WTC11 (cell line): ENCODE data around the gene BHLHE23. TPM values are rescaled to one million over a fixed set of nuclear protein-coding genes. Genes with fewer than 3 reads are reported as not detected.

Experiments
- ATAC-seq: fragments of 200-7000 bp; cut with Tn5 transposase; 2 replicates; pipeline ENCODE4 v1.10.0; 2021; ENCODE audit warnings: mild to moderate bottlenecking, moderate library complexity
- CTCF ChIA-PET: fragments of 300-600 bp; sonication (Branson Sonifier 250); formaldehyde crosslinking; loops from one replicate; lab custom pipeline; 2021; ENCODE audit warnings: antibody characterized with exemption; lab: Charles Lee
- POLR2A ChIA-PET: fragments of 350-600 bp; sonication (Branson Sonifier 250); formaldehyde crosslinking; loops from one replicate; lab custom pipeline; 2021; ENCODE audit warnings: antibody characterized with exemption; lab: Charles Lee
- DNase-seq: peaks from one replicate; pipeline ENCODE4 v3.0.0; 2021; ENCODE audit warnings: low spot score
- H3K27ac Mint-ChIP-seq: 2 replicates; pipeline ENCODE4 v1.8.0; 2021; ENCODE audit warnings: mixed read lengths
- H3K27me3 Mint-ChIP-seq: 2 replicates; pipeline ENCODE4 v1.8.0; 2021; ENCODE audit warnings: low read depth, mild to moderate bottlenecking, moderate library complexity, mixed read lengths
- H3K36me3 Mint-ChIP-seq: 2 replicates; pipeline ENCODE4 v1.8.0; 2021; ENCODE audit warnings: mixed read lengths
- H3K4me1 Mint-ChIP-seq: 2 replicates; pipeline ENCODE4 v1.8.0; 2022; ENCODE audit warnings: mixed read lengths
- H3K4me3 Mint-ChIP-seq: 2 replicates; pipeline ENCODE4 v1.8.0; 2021; ENCODE audit warnings: mild to moderate bottlenecking, moderate library complexity, mixed read lengths
- H3K9me3 Mint-ChIP-seq: 2 replicates; pipeline ENCODE4 v1.8.0; 2021; ENCODE audit warnings: mixed read lengths
- AFF4 ChIP-seq: sonication (generic); formaldehyde crosslinking; IDR thresholded peaks from 2 replicates; pipeline ENCODE4 v1.8.1; 2023; ENCODE audit warnings: mild to moderate bottlenecking, missing genetic modification reagents, borderline replicate concordance
- ATF1 ChIP-seq: sonication (generic); formaldehyde crosslinking; IDR thresholded peaks from 2 replicates; pipeline ENCODE4 v1.8.1; 2023; ENCODE audit warnings: mild to moderate bottlenecking, moderate library complexity, missing genetic modification reagents
- ATF2 ChIP-seq: sonication (generic); formaldehyde crosslinking; IDR thresholded peaks from 2 replicates; pipeline ENCODE4 v1.8.1; 2022; ENCODE audit warnings: low read depth, missing genetic modification reagents, borderline replicate concordance
- CTCF ChIP-seq: fragments of 200-600 bp; IDR thresholded peaks from 2 replicates; pipeline ENCODE4 v1.8.0; 2022; ENCODE audit warnings: antibody characterized with exemption
- ERG ChIP-seq: fragments of 250-450 bp; sonication (Bioruptor Pico); IDR thresholded peaks from 2 replicates; pipeline ENCODE4 v1.8.0; 2021; ENCODE audit warnings: mild to moderate bottlenecking
- FOXJ3 ChIP-seq: sonication (generic); formaldehyde crosslinking; IDR thresholded peaks from 2 replicates; pipeline ENCODE4 v1.9.0; 2021; ENCODE audit warnings: missing genetic modification reagents, mild to moderate bottlenecking, borderline replicate concordance
- FOXP1 ChIP-seq: sonication (generic); formaldehyde crosslinking; IDR thresholded peaks from 2 replicates; pipeline ENCODE4 v1.8.0; 2022; ENCODE audit warnings: missing genetic modification reagents, mild to moderate bottlenecking, moderate library complexity, borderline replicate concordance
- GABPB1 ChIP-seq: sonication (generic); formaldehyde crosslinking; IDR thresholded peaks from 2 replicates; pipeline ENCODE4 v1.8.1; 2023; ENCODE audit warnings: mild to moderate bottlenecking, missing genetic modification reagents
- GTF2I ChIP-seq: fragments of 250-450 bp; sonication (Bioruptor Pico); conservative IDR thresholded peaks from 2 replicates; pipeline ENCODE4 v1.4.0; 2021; ENCODE audit warnings: mild to moderate bottlenecking
- HMGA2 ChIP-seq: fragments of 250-450 bp; sonication (Bioruptor Pico); IDR thresholded peaks from 2 replicates; pipeline ENCODE4 v1.4.0; 2021; ENCODE audit warnings: mild to moderate bottlenecking, moderate library complexity
- JAZF1 ChIP-seq: fragments of 250-450 bp; sonication (Bioruptor Pico); IDR thresholded peaks from 2 replicates; pipeline ENCODE4 v1.9.0; 2021; ENCODE audit warnings: moderate library complexity, mild to moderate bottlenecking, inconsistent platforms
- MYBL2 ChIP-seq: sonication (generic); formaldehyde crosslinking; IDR thresholded peaks from 2 replicates; pipeline ENCODE4 v1.8.1; 2023; ENCODE audit warnings: mild to moderate bottlenecking, moderate library complexity, missing genetic modification reagents
- NFE2L1 ChIP-seq: sonication (generic); formaldehyde crosslinking; IDR thresholded peaks from 2 replicates; pipeline ENCODE4 v1.8.1; 2023; ENCODE audit warnings: missing genetic modification reagents
- NFYB ChIP-seq: sonication (generic); formaldehyde crosslinking; conservative IDR thresholded peaks from 2 replicates; pipeline ENCODE4 v1.8.0; 2022; ENCODE audit warnings: low read depth, missing genetic modification reagents
- RORB ChIP-seq: fragments of 250-450 bp; sonication (Bioruptor Pico); IDR thresholded peaks from 2 replicates; pipeline ENCODE4 v1.9.0; 2021; ENCODE audit warnings: mild to moderate bottlenecking
- SMAD3 ChIP-seq: sonication (generic); formaldehyde crosslinking; IDR thresholded peaks from 2 replicates; pipeline ENCODE4 v1.8.0; 2022; ENCODE audit warnings: missing genetic modification reagents, mild to moderate bottlenecking, borderline replicate concordance
- TEAD4 ChIP-seq: sonication (generic); formaldehyde crosslinking; IDR thresholded peaks from 2 replicates; pipeline ENCODE4 v1.8.0; 2022; ENCODE audit warnings: mild to moderate bottlenecking, missing genetic modification reagents
- USF2 ChIP-seq: sonication (generic); formaldehyde crosslinking; IDR thresholded peaks from 2 replicates; pipeline ENCODE4 v1.8.1; 2023; ENCODE audit warnings: mild to moderate bottlenecking, missing genetic modification reagents, moderate library complexity
- ZBTB21 ChIP-seq: sonication (generic); formaldehyde crosslinking; IDR thresholded peaks from 2 replicates; pipeline ENCODE4 v1.8.1; 2023; ENCODE audit warnings: mild to moderate bottlenecking, missing genetic modification reagents, borderline replicate concordance
- ZNF232 ChIP-seq: sonication (generic); formaldehyde crosslinking; IDR thresholded peaks from 2 replicates; pipeline ENCODE4 v1.8.0; 2022; ENCODE audit warnings: mild to moderate bottlenecking, missing genetic modification reagents
- ZNF396 ChIP-seq: fragments of 250-450 bp; sonication (Bioruptor Pico); IDR thresholded peaks from 2 replicates; pipeline ENCODE4 v1.8.0; 2021; ENCODE audit warnings: mild to moderate bottlenecking, moderate library complexity, borderline replicate concordance
- ZNF425 ChIP-seq: fragments of 250-450 bp; sonication (Bioruptor Pico); conservative IDR thresholded peaks from 2 replicates; pipeline ENCODE4 v1.9.0; 2021; ENCODE audit warnings: mild to moderate bottlenecking
- ZNF512 ChIP-seq: sonication (generic); formaldehyde crosslinking; IDR thresholded peaks from 2 replicates; pipeline ENCODE4 v1.8.1; 2022; ENCODE audit warnings: missing genetic modification reagents, borderline replicate concordance
- total RNA-seq: library from RNA; stranded (reverse); gene quantifications from 3 replicates; pipeline ENCODE4 v1.2.3, GENCODE V29; 2021

The BHLHE23 gene
- total RNA-seq, 1 experiment from 2014 or later = 1.3 TPM

- TF ChIP-seq ZNF425 (CRISPR knock-in tag) (no peak), CTCF (no peak), GTF2I (no peak), TEAD4 (no peak), ZNF396 (CRISPR knock-in tag) (no peak), SMAD3 (CRISPR knock-in tag) (no peak)
Observed at GRCh38 chr20:63048516-63049190, 41.9 kb upstream of the BHLHE23 start (continued).

GRCh38 chr20:63047946-63048345, 41.2 kb upstream of the BHLHE23 start:
- peaks cover 9% of the 10 kb centered on the region for H3K27me3 Mint-ChIP-seq
- H3K4me3 Mint-ChIP-seq = no peak overlapping the region
- DNase-seq = no peak
- TF ChIP-seq ZNF512 = no peak
- no peak for TF ChIP-seq ZNF232
- TF ChIP-seq NFE2L1 (CRISPR knock-in tag) = no peak
- no peak for TF ChIP-seq ZBTB21 (CRISPR knock-in tag)
- TF ChIP-seq AFF4 (CRISPR knock-in tag) = no peak
- TF ChIP-seq RORB (CRISPR knock-in tag) = no peak
- no peak for TF ChIP-seq NFYB (CRISPR knock-in tag)
- TF ChIP-seq ATF2 (CRISPR knock-in tag) = no peak
- no peak for TF ChIP-seq HMGA2
- no peak for TF ChIP-seq GABPB1 (CRISPR knock-in tag)
- TF ChIP-seq ERG = no peak
- TF ChIP-seq USF2 (CRISPR knock-in tag) = no peak
- TF ChIP-seq JAZF1 (CRISPR knock-in tag) = no peak
- TF ChIP-seq ATF1 = no peak
- no peak for TF ChIP-seq FOXJ3 (CRISPR knock-in tag)
- TF ChIP-seq FOXP1 (CRISPR knock-in tag) = no peak
- no peak for TF ChIP-seq MYBL2 (CRISPR knock-in tag)
- TF ChIP-seq, all 79 proteins: peak for 0
- no peaks in the 10 kb centered on the region for H3K4me1 Mint-ChIP-seq
- H3K36me3 Mint-ChIP-seq = 0 out of 2 replicates have a peak, but pooled peaks cover 6% of the 10 kb centered on the region
- ChIA-PET CTCF (interaction anchor here (1.4 kb wide), 1 partner anchor 75 kb away, joined by 4 read pairs; no protein-coding TSS in a partner anchor), POLR2A (interaction anchor here (0.9 kb wide), 1 partner anchor 10 kb away, joined by 4 read pairs; no protein-coding TSS in a partner anchor)
- H3K9me3 Mint-ChIP-seq = peaks cover 14% of the 10 kb centered on the region
- no peak overlapping the region for H3K27ac Mint-ChIP-seq
- ATAC-seq = no peak
